Endothelial cell of umbilical vein (primary cell): Measurements from ENCODE around the gene ALK. TPM values are rescaled to one million over a fixed set of nuclear protein-coding genes. Genes with fewer than 3 reads are reported as not detected.

ENCODE experiments used
- BruUV-seq: library from RNA; stranded (reverse); fragments of 400-500 nt; replicated peaks from 2 replicates; lab custom pipeline; 2021; lab: Mats Ljungman, UMichigan
- CTCF ChIA-PET: fragments of 300-600, 350-600 bp; sonication (Branson Sonifier 250); formaldehyde crosslinking; loops from one replicate; lab custom pipeline; 2021; ENCODE audit warnings: antibody characterized with exemption, inconsistent platforms; lab: Charles Lee
- POLR2A ChIA-PET: fragments of 300-600, 350-600 bp; sonication (Branson Sonifier 250); formaldehyde crosslinking; loops from one replicate; lab custom pipeline; 2021; ENCODE audit warnings: antibody characterized with exemption, inconsistent platforms; lab: Charles Lee
- DNase-seq: peaks from one replicate; pipeline ENCODE4 v3.0.0-alpha.2; 2011; ENCODE audit warnings: low read depth, low spot score
- FAIRE-seq: peaks from 2 replicates; lab custom pipeline; 2011; peaks lifted over from hg19 to GRCh38; lab: Jason Lieb, UNC
- H2AFZ ChIP-seq: 2 replicates; pipeline ENCODE4 v1.6.0; 2012; ENCODE audit warnings: low read depth, low read length, control low read depth, inconsistent platforms
- H3K27ac ChIP-seq: 2 replicates; pipeline ENCODE4 v1.5.1; 2011; ENCODE audit warnings: low read depth, mild to moderate bottlenecking, control low read depth, low read length, moderate library complexity; ENCODE audit not compliant: insufficient read depth
- H3K27me3 ChIP-seq, 2 experiments: 2 replicates each; pipeline versions ENCODE4 v1.6.0 to v1.6.1; 2011; ENCODE audit warnings: low read length in 2 of 2, mixed read lengths in 1 of 2; ENCODE audit not compliant: control insufficient read depth in 2 of 2, insufficient read depth in 2 of 2
- H3K36me3 ChIP-seq, 2 experiments: 2 replicates in 1 of 2; 3 replicates in 1 of 2; pipeline ENCODE4 v1.5.1; 2011; ENCODE audit warnings: low read length in 2 of 2, mild to moderate bottlenecking in 1 of 2, moderate library complexity in 1 of 2; ENCODE audit not compliant: control insufficient read depth in 2 of 2, insufficient read depth in 2 of 2; ENCODE audit errors: extremely low read depth in 1 of 2
- H3K4me1 ChIP-seq: 3 replicates; pipeline ENCODE4 v1.5.1; 2011; ENCODE audit warnings: mild to moderate bottlenecking, low read length; ENCODE audit not compliant: control insufficient read depth, insufficient read depth; ENCODE audit errors: extremely low read depth
- H3K4me2 ChIP-seq: 2 replicates; pipeline ENCODE4 v1.6.1; 2011; ENCODE audit warnings: low read length, control low read depth, mixed read lengths; ENCODE audit not compliant: insufficient read depth
- H3K4me3 ChIP-seq, 3 experiments: fragments of 200-600 bp in 1 of 3; sonication (generic), shearing (Covaris generic) in 1 of 3; replicated peaks in 1 of 3; 2 replicates each; pipeline ENCODE4 v1.5.1; 2011 to 2016; ENCODE audit warnings: control low read depth in 3 of 3, low read length in 3 of 3, mild to moderate bottlenecking in 2 of 3, inconsistent platforms in 1 of 3, low read depth in 1 of 3, moderate library complexity in 1 of 3; ENCODE audit not compliant: insufficient read depth in 1 of 3
- H3K79me2 ChIP-seq: 2 replicates; pipeline ENCODE4 v1.6.0; 2012; ENCODE audit warnings: low read length, inconsistent platforms; ENCODE audit not compliant: control insufficient read depth, insufficient read depth
- H3K9ac ChIP-seq: replicated peaks from 2 replicates; pipeline ENCODE3; 2011; ENCODE audit warnings: low read length, control low read depth; ENCODE audit not compliant: insufficient read depth; ENCODE audit errors: extremely low read depth
- H3K9me1 ChIP-seq: replicated peaks from 3 replicates; pipeline ENCODE4 v1.6.0; 2011; ENCODE audit warnings: mild to moderate bottlenecking, low read length; ENCODE audit not compliant: control insufficient read depth, insufficient read depth; ENCODE audit errors: extremely low read depth
- H3K9me3 ChIP-seq: replicated peaks from 2 replicates; pipeline ENCODE4 v1.5.1; 2012; ENCODE audit warnings: low read length, inconsistent platforms; ENCODE audit not compliant: control insufficient read depth, insufficient read depth
- H4K20me1 ChIP-seq: replicated peaks from 2 replicates; pipeline ENCODE3; 2011; ENCODE audit warnings: mild to moderate bottlenecking, low read length; ENCODE audit not compliant: control insufficient read depth, insufficient read depth; ENCODE audit errors: extremely low read depth
- EZH2 ChIP-seq: IDR thresholded peaks from 2 replicates; pipeline ENCODE4 v1.6.1; 2012; ENCODE audit warnings: borderline replicate concordance, low read depth, mild to moderate bottlenecking, moderate library complexity, low read length, inconsistent platforms; ENCODE audit not compliant: severe bottlenecking
- FOS ChIP-seq: IDR thresholded peaks from 2 replicates; pipeline ENCODE4 v1.6.1; 2011; ENCODE audit warnings: mild to moderate bottlenecking, low read length, moderate library complexity, borderline replicate concordance; ENCODE audit not compliant: insufficient read depth
- GATA2 ChIP-seq: IDR thresholded peaks from 2 replicates; pipeline ENCODE4 v1.7.0; 2011; ENCODE audit warnings: low read depth, mild to moderate bottlenecking, moderate library complexity, mixed read lengths, low read length; ENCODE audit not compliant: insufficient read length, insufficient read depth
- JUN ChIP-seq: IDR thresholded peaks from 2 replicates; pipeline ENCODE4 v1.6.1; 2011; ENCODE audit warnings: borderline replicate concordance, low read depth; ENCODE audit not compliant: insufficient read length, insufficient read depth
- MYC ChIP-seq: IDR thresholded peaks from one replicate; pipeline ENCODE4 v1.6.1; 2011; ENCODE audit warnings: mild to moderate bottlenecking, low read depth, low read length
- POLR2A ChIP-seq: IDR thresholded peaks from 2 replicates; pipeline ENCODE4 v1.6.1; 2012; ENCODE audit warnings: low read depth, mild to moderate bottlenecking, control low read depth, low read length
- POLR2AphosphoS5 ChIP-seq: IDR thresholded peaks from 2 replicates; pipeline ENCODE4 v1.6.1; 2012; ENCODE audit warnings: low read depth, mild to moderate bottlenecking, control low read depth, low read length, moderate library complexity; ENCODE audit not compliant: insufficient read depth
- dilution Hi-C: fragments of 300-500 bp; cut with MboI; formaldehyde crosslinking; loops from one replicate; pipeline ENCODE4 v1.15.0; 2019; ENCODE audit warnings: low sequenced_read_pairs; ENCODE audit not compliant: extremely low pct_ligation_motif_present
- intact Hi-C: fragments of 100-400 bp; cut with micrococcal nuclease; formaldehyde crosslinking; loops from one replicate; pipeline ENCODE4 v1.10.0; 2022
- polyA plus RNA-seq, 4 experiments: library from polyadenylated mRNA; depleted of rRNA in 3 of 4; stranded (reverse) in 3 of 4; unstranded in 1 of 4; fragments of >200 nt; gene quantifications; 2 replicates each; pipeline versions ENCODE4 v1.2.1 to v1.2.3, GENCODE V29; 2011 to 2012; ENCODE audit warnings: missing spikeins in 1 of 4
- total RNA-seq: library from RNA; stranded (reverse); gene quantifications from 2 replicates; pipeline ENCODE4 v1.2.3, GENCODE V29; 2021
- TF ChIP-seq, protein P1 (sequence below), 2 donors: IDR thresholded peaks; 1 replicate in 1 of 2; 2 replicates in 1 of 2; pipeline ENCODE4 v1.5.1; 2011; ENCODE audit warnings: low read length in 2 of 2, mild to moderate bottlenecking in 2 of 2, moderate library complexity in 2 of 2, control low read depth in 1 of 2, inconsistent platforms in 1 of 2, low read depth in 1 of 2; ENCODE audit not compliant: insufficient read depth in 1 of 2; ENCODE audit errors: extremely low read depth in 1 of 2
- TF ChIP-seq, protein P2 (sequence below): IDR thresholded peaks from 2 replicates; pipeline ENCODE4 v1.6.1; 2011; ENCODE audit not compliant: insufficient read depth, insufficient read length

The ALK gene
- total and polyA plus RNA-seq, 2 donors (not counting 3 experiments of a cell fraction or from before 2014, with no cell fraction given), result not detected

DNA sequence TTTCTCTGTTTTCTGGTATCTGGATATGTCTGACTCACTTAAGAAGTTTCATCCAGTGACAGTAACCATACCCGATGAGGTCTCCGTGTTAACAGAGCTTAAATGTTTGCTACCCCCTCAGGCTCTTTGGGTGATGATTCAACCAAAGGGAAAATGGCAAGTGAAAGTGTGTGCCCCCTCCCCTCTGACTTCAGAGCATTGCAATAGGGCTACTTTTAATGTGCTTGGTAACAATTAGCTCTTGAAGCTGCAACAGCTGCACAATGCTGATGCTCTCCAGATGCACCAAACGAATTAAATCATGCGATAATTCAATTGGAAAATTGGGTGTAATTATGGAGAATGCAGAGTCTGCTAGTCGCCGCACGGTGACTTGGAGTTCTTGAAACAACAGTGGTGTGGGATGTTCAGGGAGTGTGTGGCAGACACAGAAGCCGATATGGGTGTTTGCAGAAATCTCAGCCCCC, 270.7 kb downstream of the ALK start:
- no peaks in the 10 kb centered on the region for H3K9me1 ChIP-seq
- FAIRE-seq, result no peak

More for the DNA sequence above, 270.7 kb downstream of the ALK start:
- no peak overlapping the region for H3K9ac ChIP-seq
- no peak overlapping the region for H2AFZ ChIP-seq
- H3K4me2 ChIP-seq, result no peak overlapping the region
- intact Hi-C loops, result no loop called here
- POLR2A ChIA-PET, result no interaction called here
- DNase-seq, result no peak
- peaks cover 2% of the 10 kb centered on the region for H3K9me3 ChIP-seq
- H3K4me1 ChIP-seq, result no peaks in the 10 kb centered on the region
- dilution Hi-C loops, result no loop called here
- BruUV-seq, result no TSS peak
- no peak overlapping the region for H3K27ac ChIP-seq
- H3K27me3 ChIP-seq, result no peaks in the 10 kb centered on the region
- TF ChIP-seq JUN (no peak), POLR2A (no peak), MYC (no peak), GATA2 (no peak), POLR2AphosphoS5 (no peak), EZH2 (no peak), FOS (no peak)
- TF ChIP-seq, protein P1, sequence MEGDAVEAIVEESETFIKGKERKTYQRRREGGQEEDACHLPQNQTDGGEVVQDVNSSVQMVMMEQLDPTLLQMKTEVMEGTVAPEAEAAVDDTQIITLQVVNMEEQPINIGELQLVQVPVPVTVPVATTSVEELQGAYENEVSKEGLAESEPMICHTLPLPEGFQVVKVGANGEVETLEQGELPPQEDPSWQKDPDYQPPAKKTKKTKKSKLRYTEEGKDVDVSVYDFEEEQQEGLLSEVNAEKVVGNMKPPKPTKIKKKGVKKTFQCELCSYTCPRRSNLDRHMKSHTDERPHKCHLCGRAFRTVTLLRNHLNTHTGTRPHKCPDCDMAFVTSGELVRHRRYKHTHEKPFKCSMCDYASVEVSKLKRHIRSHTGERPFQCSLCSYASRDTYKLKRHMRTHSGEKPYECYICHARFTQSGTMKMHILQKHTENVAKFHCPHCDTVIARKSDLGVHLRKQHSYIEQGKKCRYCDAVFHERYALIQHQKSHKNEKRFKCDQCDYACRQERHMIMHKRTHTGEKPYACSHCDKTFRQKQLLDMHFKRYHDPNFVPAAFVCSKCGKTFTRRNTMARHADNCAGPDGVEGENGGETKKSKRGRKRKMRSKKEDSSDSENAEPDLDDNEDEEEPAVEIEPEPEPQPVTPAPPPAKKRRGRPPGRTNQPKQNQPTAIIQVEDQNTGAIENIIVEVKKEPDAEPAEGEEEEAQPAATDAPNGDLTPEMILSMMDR (IDR thresholded peaks at IDR 0.05; ENCODE audit: extremely low read depth in 1 of 2, insufficient read depth in 1 of 2, low read depth in 1 of 2, low read length in 2 of 2), result no peak
- TF ChIP-seq, protein P2, sequence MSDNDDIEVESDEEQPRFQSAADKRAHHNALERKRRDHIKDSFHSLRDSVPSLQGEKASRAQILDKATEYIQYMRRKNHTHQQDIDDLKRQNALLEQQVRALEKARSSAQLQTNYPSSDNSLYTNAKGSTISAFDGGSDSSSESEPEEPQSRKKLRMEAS, result no peak
- CTCF ChIA-PET, result no interaction called here
- H3K36me3 ChIP-seq, result no peaks in the 10 kb centered on the region
- no peaks in the 10 kb centered on the region for H3K79me2 ChIP-seq
- H4K20me1 ChIP-seq, result no peaks in the 10 kb centered on the region
- no peak overlapping the region for H3K4me3 ChIP-seq
